ENCODE measurements around the gene XPO5.
A peak's percentile ranks its signal among the peaks of the same experiment; 100 is the strongest.
"Not testable (repeated sequence)": the region's sequence is repeated elsewhere in the genome, so short reads cannot be mapped to it uniquely, and the experiment has no call there.

The XPO5 gene

GRCh38 chr6:43584892-43585570, 9.2 kb upstream of the XPO5 start:
- DNase-seq (ENCODE audit: low read depth, low spot score): peak; percentile 20

DNA sequence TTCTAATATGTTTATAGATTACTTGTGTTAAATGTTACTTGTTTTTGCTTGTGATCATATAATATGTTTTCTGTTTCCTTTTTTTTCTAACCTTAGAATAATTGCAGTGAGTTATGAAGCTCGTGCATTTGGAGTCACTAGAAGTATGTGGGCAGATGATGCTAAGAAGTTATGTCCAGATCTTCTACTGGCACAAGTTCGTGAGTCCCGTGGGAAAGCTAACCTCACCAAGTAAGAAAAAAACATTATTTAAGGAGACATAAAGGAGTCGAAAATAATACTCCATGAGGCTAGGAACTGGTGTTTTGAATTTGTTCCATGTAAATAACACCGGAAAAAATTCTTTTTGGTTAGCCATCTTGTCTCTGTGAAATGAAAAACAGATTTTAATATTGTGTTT, 7.1 kb upstream of the XPO5 start:
- no peak for DNase-seq (ENCODE audit: low read depth, low spot score)

GRCh38 chr6:43579171-43579570, 3.3 kb upstream of the XPO5 start:
- DNase-seq (ENCODE audit: low read depth, low spot score): peak; percentile 52

GRCh38 chr6:43578748-43579147, 2.9 kb upstream of the XPO5 start:
- DNase-seq (ENCODE audit: low read depth, low spot score): peak; percentile 23

DNA sequence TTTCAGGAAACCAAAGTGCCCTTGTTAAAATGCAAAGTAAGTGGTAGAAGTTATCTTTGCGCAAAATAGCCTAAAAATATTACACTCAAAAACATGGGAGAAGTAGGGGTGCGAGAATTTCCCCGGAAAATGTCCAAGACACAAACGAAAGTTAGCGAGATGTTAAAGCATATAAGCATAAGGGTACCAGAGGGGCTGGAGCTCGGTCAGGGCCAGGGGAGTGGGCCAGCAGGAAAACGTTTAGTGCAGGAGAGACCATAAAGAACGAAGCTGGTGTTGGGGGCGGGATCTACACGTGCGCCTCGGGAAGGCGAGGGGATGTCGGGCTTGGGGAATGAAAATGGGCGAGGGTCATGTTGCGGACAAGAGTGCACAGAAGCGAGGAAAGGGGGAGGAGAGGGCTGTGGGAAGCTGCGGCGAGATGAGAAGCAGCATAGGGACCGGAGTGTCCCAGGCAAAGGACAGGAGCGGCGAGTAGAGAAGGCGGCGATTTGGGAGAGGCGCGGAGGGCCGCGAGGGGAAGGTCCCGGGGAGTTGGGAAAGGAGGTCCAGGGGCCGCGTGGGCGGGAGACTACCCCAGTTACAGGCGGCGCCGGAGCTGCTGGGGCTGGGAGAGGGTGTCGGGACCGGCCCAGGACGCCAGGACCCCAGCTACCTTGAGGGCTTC, 600 bp downstream of the XPO5 start:
- peak; percentile 53 for DNase-seq (ENCODE audit: low read depth, low spot score)

DNA sequence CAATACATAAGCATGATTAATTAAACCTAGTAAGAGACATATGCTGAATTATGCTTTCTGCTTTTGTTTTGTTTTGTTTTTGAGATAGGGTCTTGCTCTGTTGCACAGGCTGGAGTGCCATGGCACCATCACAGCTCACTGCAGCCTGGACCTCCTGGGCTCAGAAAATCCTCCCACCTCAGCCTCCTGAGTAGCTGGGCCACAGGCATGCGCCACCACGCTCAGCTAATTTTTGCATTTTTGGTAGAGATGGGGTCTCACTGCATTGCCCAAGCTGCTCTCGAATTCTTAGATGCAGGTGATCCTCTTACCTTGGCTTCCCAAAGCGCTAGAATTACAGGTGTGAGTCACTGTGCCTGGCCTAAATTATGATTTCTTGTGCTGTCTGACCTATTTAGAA, 3.8 kb downstream of the XPO5 start:
- no peak for DNase-seq (ENCODE audit: low read depth, low spot score)

GRCh38 chr6:43570876-43571441, 4.9 kb downstream of the XPO5 start:
- DNase-seq (ENCODE audit: low read depth, low spot score): peak; percentile 8

GRCh38 chr6:43559328-43559727, 16.5 kb downstream of the XPO5 start:
- DNase-seq (ENCODE audit: low read depth, low spot score): no peak

DNA sequence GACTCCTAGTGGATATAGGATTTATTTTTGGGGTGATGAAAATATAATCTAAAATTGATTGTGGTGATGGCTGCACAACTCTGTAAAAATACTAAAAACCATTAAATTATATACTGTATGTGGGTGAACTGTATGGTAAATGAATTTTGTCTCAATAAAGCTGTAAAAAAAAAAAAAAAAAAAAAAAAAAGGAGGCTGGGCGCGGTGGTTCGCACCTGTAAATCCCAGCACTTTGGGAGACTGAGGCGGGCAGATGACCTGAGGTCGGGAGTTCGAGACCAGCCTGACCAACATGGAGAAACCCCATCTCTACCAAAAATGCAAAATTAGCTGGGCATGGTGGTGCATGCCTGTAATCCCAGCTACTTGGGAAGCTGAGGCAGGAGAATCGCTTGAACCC, 18.2 kb downstream of the XPO5 start:
- not testable (repeated sequence) for DNase-seq (ENCODE audit: low read depth, low spot score)

DNA sequence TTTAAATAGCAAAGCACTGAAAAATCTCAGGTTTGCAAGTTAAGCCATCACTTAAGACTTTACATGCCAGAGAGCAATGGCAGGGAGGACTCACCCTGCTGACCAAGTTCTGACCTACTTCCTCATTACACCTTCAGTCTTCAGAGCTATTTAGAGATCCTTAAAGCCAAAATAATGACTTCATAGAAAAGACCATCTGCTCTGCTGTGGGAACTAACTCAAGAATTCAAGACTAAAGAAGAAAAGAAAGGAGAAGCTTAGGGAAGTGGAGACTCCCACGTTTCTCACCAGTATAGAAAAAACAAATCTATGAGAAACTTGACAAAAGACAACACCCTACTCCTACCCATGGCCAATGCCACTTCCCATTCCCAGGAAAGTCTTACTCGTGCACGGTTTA, 28.6 kb downstream of the XPO5 start:
- DNase-seq (ENCODE audit: low read depth, low spot score): no peak

DNA sequence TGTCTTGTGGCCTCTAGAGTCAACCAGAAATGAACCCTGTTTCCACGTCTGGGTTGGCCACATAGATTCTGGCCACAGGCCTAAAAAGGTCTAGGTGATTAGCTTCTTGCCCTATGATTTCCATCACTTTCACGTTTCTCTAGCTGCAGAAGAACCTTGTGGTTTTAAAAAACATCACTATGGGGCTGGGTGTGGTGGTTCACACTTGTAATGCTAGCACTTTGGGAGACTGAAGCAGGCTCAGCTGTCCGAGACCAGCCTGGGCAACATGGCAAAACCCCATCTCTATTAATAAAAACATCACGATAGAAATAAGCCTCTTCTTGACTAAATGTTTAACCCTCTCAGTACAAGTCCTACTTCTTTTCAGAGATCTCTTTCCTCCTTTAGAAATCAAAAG, 31.4 kb downstream of the XPO5 start:
- no peak for DNase-seq (ENCODE audit: low read depth, low spot score)

DNA sequence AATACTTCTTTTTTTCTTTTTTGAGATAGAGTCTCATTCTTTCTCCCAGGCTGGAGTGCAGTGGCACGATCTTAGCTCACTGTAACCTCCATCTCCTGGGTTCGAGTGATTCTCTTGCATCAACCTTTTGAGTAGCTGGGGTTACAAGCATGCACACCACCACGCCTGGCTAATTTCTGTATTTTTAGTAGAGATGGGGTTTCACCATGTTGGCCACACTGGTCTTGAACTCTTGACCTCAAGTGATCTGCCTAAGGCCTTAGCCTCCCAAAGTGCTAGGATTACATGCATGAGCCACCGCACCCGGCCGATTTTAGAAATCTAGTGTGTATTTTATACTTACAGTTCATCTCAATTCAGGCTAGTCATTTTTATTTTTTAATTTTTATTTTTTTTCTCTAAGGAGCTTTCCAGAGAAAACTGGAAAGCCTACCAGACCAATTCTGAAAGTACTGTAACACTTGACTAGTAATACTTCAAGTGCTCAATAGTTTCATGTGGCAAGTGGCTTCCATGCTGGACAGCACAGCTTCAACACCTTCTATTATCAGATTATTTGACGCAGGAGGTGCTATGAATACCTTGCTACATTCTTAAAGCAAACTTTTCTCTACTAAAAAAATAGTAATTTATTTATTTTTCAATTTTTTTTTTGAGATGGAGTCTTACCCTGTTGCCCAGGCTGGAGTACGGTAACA, 33.9 kb downstream of the XPO5 start:
- no peak for DNase-seq (ENCODE audit: low read depth, low spot score)

GRCh38 chr6:43540507-43540906, 35.3 kb downstream of the XPO5 start:
- no peak for DNase-seq (ENCODE audit: low read depth, low spot score)

DNA sequence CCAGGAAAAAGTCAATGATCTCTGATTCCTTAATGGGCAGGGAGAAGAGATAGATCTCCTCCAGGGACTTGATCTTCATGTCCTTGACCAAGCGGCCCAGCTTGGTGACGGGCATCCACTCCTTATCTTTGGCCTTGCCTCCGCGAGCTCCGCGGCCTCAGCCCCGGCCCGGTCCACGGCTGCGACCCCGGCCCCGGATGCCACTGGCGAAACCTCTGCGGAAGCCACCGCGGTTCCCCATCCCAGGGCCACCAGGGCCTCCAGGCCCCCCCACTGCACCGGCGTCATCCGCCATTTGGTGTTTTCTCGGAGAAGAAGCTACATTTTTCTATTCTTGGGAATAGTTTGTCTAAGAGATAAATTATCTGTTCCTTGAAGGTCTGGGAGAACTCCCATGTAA, 36.4 kb downstream of the XPO5 start:
- not testable (repeated sequence) for DNase-seq (ENCODE audit: low read depth, low spot score)

GRCh38 chr6:43538986-43539385, 36.9 kb downstream of the XPO5 start:
- not testable (repeated sequence) for DNase-seq (ENCODE audit: low read depth, low spot score)

DNA sequence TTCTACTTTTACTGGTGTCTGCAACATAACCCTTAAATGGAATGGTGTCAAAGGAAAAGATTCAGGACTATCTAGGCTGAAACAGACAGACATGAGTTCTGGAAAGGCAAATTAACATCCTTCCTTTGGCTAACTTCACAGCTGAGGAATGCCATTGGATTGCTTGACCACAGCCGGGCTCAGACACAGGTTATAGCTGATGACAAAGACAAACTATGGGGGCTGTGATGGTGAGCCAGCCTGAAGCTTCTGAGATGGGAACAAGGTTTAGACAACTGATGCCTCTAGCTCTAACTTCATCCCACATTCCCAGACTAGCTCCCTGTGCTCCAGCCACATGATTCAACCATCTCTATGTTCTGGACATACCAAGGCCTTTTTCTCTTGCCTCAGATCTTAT, 43.6 kb downstream of the XPO5 start:
- DNase-seq (ENCODE audit: low read depth, low spot score): peak; percentile 62

DNA sequence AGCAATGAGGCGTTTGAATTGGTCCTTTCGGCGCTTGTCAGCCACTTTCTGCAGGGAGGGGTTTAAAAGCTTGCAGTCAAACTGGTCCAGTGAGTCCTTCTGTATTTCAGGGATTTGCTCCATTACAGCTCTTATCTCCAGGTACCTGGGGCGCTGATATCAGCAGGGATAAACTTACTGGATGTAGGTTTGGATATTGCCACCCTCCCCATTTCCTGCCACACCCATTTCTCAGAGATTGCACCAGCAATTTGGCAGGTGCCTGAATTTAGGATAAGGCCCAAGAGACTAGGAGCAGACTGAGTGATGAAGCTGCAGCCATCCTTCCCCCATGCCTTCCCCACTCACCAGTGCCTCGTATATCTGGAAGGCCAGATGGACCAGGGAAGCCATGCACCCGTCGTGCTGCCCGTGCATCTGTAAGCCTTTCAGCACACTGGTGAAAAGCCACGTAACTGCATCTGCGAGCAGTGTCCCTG, 51.3 kb downstream of the XPO5 start:
- DNase-seq (ENCODE audit: low read depth, low spot score): no peak

- DNase-seq (ENCODE audit: low read depth, low spot score): no peak
These were observed 52.6 kb downstream of the XPO5 start for GRCh38 chr6:43523284-43523683.

GRCh38 chr6:43522547-43523261, 53.1 kb downstream of the XPO5 start:
- no peak for DNase-seq (ENCODE audit: low read depth, low spot score)

DNA sequence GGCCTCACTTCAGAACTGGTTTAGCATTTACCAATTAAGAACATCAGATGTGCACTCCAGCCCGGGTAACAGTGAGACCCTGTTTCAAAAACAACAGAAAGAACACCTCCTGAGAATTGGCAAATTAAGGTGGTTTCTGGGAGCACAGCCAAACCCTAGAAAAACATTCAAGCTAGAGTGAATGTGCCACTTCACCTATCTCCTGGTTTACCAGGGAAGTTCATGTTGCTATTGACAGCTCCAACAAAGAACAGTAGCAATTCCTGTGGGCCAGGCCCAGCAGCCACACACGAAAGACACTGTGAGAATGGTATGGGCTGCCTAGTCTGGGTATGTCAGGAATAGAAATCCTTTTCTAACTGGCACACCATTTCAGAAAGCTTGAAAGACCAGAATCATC, 54.0 kb downstream of the XPO5 start:
- DNase-seq (ENCODE audit: low read depth, low spot score): peak; percentile 86

- DNase-seq (ENCODE audit: low read depth, low spot score): no peak
These were observed 55.7 kb downstream of the XPO5 start for GRCh38 chr6:43520097-43520496.

All from astrocyte of the hippocampus (primary cell).